Endothelial cell (in vitro differentiated cells): ENCODE results near the gene LDB3. TPM values are rescaled to one million over a fixed set of nuclear protein-coding genes. Genes with fewer than 3 reads are reported as not detected.

Experiments used
- DNase-seq: peaks from one replicate; pipeline ENCODE4 v3.0.0; 2021; ENCODE audit warnings: low spot score
- H3K27ac Mint-ChIP-seq: one replicate; pipeline ENCODE4 v1.8.0; 2021; ENCODE audit warnings: mixed read lengths, inconsistent platforms; ENCODE audit not compliant: unreplicated experiment
- H3K27me3 Mint-ChIP-seq: one replicate; pipeline ENCODE4 v1.8.0; 2021; ENCODE audit warnings: mild to moderate bottlenecking, moderate library complexity, mixed read lengths, inconsistent platforms; ENCODE audit not compliant: unreplicated experiment
- H3K36me3 Mint-ChIP-seq: one replicate; pipeline ENCODE4 v1.8.0; 2021; ENCODE audit warnings: mild to moderate bottlenecking, low read depth, mixed read lengths, inconsistent platforms; ENCODE audit not compliant: unreplicated experiment
- H3K4me1 Mint-ChIP-seq: one replicate; pipeline ENCODE4 v1.8.0; 2021; ENCODE audit warnings: mild to moderate bottlenecking, mixed read lengths, inconsistent platforms; ENCODE audit not compliant: unreplicated experiment
- H3K4me3 Mint-ChIP-seq: one replicate; pipeline ENCODE4 v1.8.0; 2021; ENCODE audit warnings: mild to moderate bottlenecking, mixed read lengths, inconsistent platforms; ENCODE audit not compliant: unreplicated experiment
- H3K9me3 Mint-ChIP-seq: one replicate; pipeline ENCODE4 v1.8.0; 2021; ENCODE audit warnings: mixed read lengths, inconsistent platforms; ENCODE audit not compliant: unreplicated experiment
- total RNA-seq: library from RNA; stranded (reverse); fragmentation: NEBNext Ultra II Directional; extraction: Animal tissue kit (Norgen Biotek cat#: 25700); gene quantifications from one replicate; pipeline ENCODE4 v1.2.1, GENCODE V29; 2021; ENCODE audit not compliant: unreplicated experiment
- TF ChIP-seq, protein P1 (sequence below): fragments of 200-600 bp; sonication (generic); IDR thresholded peaks from one replicate; pipeline ENCODE4 v1.5.0; 2021; ENCODE audit warnings: antibody characterized with exemption; ENCODE audit not compliant: unreplicated experiment

Gene LDB3
- total RNA-seq, 1 donor from 2014 or later = 0.36 TPM

DNA sequence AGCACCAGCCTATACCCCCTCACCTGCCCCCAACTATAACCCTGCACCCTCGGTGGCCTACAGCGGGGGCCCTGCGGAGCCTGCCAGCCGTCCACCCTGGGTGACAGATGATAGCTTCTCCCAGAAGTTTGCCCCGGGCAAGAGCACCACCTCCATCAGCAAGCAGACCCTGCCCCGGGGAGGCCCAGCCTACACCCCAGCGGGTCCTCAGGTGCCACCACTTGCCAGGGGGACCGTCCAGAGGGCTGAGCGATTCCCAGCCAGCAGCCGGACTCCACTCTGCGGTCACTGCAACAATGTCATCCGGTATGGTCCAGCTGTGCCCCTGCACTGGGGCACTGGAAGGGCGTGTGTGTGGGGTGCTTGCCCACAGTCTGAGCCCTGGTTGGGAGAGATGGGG, 48.2 kb downstream of the LDB3 start:
- TF ChIP-seq, protein P1, sequence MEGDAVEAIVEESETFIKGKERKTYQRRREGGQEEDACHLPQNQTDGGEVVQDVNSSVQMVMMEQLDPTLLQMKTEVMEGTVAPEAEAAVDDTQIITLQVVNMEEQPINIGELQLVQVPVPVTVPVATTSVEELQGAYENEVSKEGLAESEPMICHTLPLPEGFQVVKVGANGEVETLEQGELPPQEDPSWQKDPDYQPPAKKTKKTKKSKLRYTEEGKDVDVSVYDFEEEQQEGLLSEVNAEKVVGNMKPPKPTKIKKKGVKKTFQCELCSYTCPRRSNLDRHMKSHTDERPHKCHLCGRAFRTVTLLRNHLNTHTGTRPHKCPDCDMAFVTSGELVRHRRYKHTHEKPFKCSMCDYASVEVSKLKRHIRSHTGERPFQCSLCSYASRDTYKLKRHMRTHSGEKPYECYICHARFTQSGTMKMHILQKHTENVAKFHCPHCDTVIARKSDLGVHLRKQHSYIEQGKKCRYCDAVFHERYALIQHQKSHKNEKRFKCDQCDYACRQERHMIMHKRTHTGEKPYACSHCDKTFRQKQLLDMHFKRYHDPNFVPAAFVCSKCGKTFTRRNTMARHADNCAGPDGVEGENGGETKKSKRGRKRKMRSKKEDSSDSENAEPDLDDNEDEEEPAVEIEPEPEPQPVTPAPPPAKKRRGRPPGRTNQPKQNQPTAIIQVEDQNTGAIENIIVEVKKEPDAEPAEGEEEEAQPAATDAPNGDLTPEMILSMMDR = no peak
- Mint-ChIP-seq H3K27me3 (peaks cover 14% of the 10 kb centered on the region), H3K36me3 (no peaks in the 10 kb centered on the region), H3K9me3 (no peaks in the 10 kb centered on the region), H3K4me1 (peaks cover 5% of the 10 kb centered on the region), H3K4me3 (no peak overlapping the region), H3K27ac (no peak overlapping the region)
- DNase-seq = no peak

DNA sequence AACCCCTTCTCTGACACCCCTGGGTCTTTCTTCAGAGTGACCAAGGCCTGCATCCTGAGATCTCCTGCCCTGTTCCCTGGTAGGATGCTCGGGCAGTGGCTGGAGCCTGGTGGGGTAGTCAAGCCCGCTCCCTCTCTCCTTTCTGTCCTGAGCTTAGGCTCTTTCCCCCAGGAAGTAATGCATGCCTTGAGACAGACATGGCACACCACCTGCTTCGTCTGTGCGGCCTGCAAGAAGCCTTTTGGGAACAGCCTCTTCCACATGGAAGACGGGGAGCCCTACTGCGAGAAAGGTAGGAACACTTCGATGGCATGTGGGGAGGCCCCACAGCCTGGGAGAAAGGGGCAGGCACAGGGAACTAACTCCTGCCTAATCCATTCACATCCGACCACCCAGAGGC, 50.2 kb downstream of the LDB3 start:
- TF ChIP-seq, protein P1 = no peak
- Mint-ChIP-seq H3K27me3 (peaks cover 8% of the 10 kb centered on the region), H3K36me3 (no peaks in the 10 kb centered on the region), H3K4me3 (no peak overlapping the region), H3K4me1 (no peaks in the 10 kb centered on the region), H3K9me3 (no peaks in the 10 kb centered on the region), H3K27ac (no peak overlapping the region)
- DNase-seq = no peak

DNA sequence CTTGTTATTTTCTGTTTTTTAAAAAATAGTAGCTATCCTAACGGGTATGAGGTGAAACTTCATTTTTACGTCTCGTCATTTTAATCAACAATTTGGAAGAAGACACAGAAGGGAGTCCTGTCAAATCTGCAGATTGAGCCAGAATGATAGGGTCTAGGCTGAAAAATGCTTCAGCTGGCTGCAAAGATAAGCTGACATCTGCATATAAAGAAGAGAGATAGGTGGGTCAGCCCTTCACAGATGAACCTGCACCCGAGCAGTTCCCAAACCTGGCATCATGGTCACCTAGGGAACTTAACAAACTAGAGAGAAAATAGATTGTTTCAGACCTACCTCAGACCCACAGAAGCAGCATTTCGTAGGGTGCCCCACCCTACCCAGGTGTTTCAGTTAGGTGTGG, 52.9 kb downstream of the LDB3 start:
- no peak for DNase-seq
- Mint-ChIP-seq H3K4me1 (no peaks in the 10 kb centered on the region), H3K9me3 (no peaks in the 10 kb centered on the region), H3K4me3 (no peak overlapping the region), H3K27me3 (peaks cover 6% of the 10 kb centered on the region), H3K27ac (no peak overlapping the region), H3K36me3 (no peaks in the 10 kb centered on the region)
- TF ChIP-seq, protein P1 = no peak

DNA sequence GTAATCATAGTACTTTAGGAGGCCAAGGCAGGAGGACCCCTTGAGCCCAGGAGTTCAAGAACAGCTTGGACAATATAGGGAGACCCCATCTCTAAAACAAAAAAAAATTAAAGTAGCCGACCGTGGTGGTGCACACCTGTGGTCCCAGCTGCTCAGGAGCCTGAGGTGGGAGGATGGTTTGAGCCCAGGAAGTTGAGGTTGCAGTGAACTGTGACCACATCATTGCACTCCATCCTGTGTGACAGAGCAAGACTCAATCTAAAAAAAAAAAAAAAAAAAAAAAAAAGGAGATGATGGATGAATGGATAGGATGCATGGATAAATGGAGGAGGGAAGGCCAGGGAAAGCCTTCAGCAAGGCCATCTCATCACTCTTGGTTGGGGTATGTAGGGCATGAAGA, 54.7 kb downstream of the LDB3 start:
- TF ChIP-seq, protein P1 = no peak
- H3K4me1 Mint-ChIP-seq = no peaks in the 10 kb centered on the region
- H3K27ac Mint-ChIP-seq = no peak overlapping the region
- peaks cover 4% of the 10 kb centered on the region for H3K27me3 Mint-ChIP-seq
- no peaks in the 10 kb centered on the region for H3K9me3 Mint-ChIP-seq
- no peaks in the 10 kb centered on the region for H3K36me3 Mint-ChIP-seq
- H3K4me3 Mint-ChIP-seq = no peak overlapping the region
- DNase-seq = no peak

DNA sequence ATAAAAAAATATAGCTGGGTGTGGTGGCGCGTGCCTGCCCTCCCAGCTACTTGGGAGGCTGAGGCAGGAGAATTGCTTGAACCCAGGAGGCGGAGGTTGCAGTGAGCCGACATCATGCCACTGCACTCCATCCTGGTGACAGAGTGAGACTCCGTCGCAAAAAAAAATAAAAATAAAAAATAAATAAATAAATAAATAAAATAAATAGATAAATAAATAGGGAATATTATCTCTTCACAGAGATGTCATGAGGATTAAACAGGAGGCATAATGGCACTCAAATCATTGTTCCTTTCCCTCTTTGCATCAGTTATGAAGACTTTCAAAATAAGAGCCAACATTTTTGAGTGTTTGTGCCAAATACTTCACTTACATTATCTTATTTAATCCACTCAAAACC, 56.1 kb downstream of the LDB3 start:
- DNase-seq = no peak
- H3K36me3 Mint-ChIP-seq = no peaks in the 10 kb centered on the region

More for the DNA sequence above, 56.1 kb downstream of the LDB3 start:
- Mint-ChIP-seq H3K27me3 (peaks cover 7% of the 10 kb centered on the region), H3K9me3 (no peaks in the 10 kb centered on the region), H3K4me1 (no peaks in the 10 kb centered on the region), H3K4me3 (no peak overlapping the region), H3K27ac (no peak overlapping the region)
- TF ChIP-seq, protein P1 = no peak
